ENCODE measurements around the gene UBP1.
"Not testable (repeated sequence)": the region's sequence is repeated elsewhere in the genome, so short reads cannot be mapped to it uniquely, and the experiment has no call there.

UBP1 gene

DNA sequence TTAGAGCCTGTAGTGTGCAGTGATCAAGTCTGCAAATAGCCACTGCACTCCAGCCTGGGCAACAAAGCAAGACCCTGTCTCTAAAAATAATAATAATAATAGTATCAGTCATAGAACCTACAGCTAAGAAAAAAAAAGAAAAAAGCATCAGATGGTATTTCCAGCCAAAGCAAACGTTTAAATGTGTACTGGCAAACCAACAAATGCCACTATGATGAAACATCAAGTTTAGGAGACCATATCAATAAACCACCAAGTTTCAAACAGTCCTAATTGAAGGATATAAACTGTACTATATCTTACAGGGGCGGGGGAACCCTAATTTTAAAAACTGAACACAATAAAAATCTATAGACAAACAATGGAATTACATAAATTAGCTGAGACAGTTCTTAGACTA, 6.4 kb downstream of the UBP1 start:
- DNase-seq = no peak

DNA sequence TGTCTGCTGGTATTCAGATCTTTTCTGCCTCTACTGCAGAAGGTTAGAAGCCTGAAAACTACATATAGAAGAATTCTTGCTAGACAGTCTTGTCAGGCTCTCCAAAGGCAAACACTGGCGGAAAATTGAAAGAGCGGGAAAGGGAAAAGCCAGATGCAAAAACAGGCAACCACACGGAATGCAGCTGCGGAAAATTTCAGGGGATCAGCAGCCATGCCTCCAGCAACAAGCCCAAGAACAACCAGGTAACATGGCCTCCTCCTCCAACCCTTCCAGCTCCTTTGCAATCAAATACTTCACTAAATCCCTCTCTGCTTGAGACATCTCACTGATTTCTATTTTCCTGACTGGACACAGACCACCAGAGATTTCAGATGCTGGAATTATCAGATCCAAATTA, 9.6 kb downstream of the UBP1 start:
- DNase-seq = no peak

DNA sequence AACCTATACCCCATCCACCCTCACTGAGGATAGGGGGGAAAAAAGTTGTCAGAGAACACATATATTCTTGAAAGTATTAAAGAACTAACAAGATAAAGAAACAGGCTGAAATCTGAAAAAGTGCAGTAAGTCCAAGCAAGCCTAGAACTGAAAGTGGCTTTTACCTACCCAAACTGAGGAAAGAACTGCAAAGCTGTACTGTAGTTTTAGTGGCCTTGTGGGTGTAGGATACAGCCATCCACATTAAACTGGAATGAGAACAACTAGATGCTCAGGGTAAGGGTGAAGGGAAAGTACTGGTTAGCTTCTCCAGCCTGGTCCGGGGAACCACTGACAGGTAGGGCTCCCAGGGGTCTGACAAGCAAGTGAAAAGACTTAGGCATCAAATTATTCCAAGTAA, 10.1 kb downstream of the UBP1 start:
- no peak for DNase-seq

GRCh38 chr3:33429306-33429705, 10.9 kb downstream of the UBP1 start:
- DNase-seq = not testable (repeated sequence)

DNA sequence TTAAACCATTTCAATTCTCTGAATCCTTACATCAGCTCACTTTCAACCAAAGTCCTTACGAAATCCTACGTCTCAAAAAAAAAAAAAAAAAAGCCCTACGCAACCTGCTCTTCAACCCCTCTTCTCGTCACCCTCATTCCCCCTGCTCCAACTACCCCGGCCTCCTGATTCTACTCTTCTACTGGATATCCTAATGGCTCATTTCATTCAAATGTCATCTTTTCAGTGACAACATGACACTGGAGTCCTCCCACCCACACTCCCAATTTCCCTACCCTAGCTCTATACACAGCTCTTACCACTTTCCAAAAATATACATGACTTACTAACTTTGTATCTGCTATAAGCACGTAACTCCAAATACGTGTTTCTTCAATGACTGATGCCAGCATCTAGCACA, 11.5 kb downstream of the UBP1 start:
- DNase-seq = no peak

DNA sequence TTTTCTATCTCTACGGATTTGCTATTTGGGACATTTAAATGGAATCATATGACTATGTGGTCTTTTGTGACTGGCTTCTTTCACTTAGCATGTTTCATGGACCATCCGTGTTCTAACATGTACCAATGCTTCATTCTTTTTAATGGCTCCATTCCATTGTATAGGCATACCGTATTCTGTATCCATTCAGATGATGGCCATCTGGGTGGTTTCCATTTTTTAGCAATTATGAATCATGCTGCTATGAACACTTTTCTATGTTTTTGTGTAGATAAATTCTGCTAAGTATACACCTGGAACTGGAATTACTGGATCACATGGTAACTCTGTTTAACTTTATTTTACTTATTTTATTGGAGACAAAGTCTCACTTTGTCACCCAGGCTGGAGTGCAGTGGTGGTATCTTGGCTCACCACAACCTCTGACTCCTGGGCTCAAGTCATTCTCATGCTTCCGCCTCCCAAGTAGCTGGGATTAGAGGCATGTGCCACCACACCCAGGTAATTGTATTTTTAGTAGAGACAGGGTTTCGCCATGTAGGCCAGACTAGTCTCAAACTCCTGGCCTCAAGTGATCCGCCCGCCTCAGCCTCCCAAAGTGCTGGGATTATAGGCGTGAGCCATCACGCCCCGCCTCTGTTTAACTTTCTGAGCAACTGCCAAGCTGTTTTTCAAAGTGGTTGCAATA, 13.4 kb downstream of the UBP1 start:
- DNase-seq = no peak

- no peak for DNase-seq
Measured at GRCh38 chr3:33426068-33426467, 14.1 kb downstream of the UBP1 start.

DNA sequence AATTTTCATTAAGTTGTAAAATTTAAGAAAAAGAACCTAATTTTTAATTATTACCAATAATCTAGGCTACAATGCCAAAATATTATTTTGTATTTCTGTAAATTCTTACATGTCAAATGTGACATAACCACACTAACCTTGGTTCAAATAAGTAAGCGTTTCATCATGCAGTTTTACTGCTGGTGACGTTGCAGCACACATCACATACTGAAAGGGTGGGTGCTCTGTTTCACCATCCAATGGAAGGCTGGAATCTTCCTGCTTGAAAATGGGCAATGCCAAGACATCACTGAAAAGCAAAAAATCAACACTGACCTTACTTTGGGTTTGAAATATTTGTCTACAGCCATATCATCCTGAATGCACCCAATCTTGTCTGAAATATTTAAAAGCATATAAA, 14.8 kb downstream of the UBP1 start:
- DNase-seq = no peak

DNA sequence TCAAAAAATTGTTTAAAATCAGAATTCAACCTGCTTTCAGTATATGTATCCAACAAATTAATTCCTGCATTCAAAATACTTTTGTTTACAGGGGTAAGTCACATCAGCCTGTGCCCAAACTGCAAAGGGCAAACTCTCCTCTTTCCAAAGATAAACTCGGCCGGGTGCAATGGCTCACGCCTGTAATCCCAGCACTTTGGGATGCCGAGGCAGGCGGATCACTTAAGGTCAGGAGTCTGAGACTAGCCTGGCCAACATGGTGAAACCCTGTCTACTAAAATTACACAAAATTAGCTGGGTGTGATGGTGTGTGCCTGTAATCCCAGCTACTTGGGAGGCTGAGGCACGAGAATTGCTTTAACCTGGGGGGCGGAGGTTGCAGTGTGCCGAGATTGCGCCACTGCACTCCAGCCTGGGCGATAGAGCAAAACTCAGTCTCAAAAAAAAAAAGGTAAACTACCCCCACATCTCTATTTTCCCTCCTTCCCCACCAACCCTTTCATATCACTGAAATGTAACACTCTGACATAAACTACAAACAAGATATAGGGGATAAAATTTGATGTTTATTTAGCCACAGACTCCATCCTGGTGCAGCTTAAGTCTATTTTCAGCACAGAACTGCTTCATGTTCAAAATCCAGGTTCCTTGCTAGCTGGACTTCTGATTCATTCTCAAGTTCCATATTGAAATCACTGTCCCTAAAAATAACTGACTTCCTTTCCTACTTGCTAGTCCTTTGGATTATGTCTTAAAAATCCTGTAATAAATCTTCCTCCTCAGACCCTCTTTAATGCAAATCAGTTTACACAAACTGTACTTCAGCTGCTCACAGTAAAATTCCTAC, 15.4 kb downstream of the UBP1 start:
- DNase-seq = no peak

GRCh38 chr3:33420966-33421365, 19.2 kb downstream of the UBP1 start:
- DNase-seq = no peak

- DNase-seq = no peak
Measured at GRCh38 chr3:33419948-33420347, 20.3 kb downstream of the UBP1 start.

DNA sequence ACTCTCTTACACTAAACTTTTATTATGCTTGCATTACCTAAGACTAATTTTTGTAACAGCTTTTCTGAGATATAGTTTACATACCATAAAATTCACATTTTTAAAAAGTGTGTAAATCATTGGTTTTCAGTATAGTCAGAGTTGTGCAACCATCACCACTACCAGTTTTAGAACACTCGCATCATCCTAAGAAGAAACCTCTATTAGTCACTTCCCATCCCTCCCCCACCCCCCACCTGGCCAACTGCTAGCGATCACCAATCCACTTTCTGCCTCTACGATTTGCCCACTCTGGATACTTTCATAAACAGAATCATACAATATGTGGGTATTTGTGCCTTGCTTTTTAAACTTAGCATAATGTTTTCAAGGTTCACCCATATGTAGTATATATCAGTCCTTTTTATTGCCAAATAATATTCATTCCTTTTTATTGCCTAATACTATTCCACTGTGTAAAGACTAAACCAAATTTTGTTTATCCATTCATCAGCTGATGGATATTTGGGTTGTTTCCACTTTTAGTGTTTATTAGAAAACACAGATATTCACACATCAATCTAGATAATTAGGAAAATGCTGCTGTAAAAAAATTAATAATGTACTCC, 23.0 kb downstream of the UBP1 start:
- DNase-seq = no peak

- DNase-seq = not testable (repeated sequence)
Measured at GRCh38 chr3:33410816-33411215, 29.4 kb downstream of the UBP1 start.

DNA sequence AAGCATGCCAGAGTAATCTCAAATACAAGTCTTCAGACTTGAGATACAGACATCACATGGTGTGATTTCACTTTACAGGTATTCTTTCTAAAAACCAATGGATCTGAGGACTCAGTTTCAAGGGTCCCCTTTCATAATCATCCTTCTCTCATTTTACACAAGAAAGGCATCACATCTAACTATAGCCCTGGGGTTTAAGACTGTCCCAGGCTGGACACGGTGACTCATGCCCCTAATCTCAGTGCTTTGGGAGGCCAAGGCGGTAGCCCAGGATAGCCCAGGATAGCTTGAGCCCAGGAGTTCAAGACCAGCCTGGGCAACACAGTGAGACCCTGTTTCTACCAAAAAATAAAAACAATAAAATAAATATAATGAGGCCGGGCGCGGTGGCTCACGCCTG, 36.4 kb downstream of the UBP1 start:
- no peak for DNase-seq

DNA sequence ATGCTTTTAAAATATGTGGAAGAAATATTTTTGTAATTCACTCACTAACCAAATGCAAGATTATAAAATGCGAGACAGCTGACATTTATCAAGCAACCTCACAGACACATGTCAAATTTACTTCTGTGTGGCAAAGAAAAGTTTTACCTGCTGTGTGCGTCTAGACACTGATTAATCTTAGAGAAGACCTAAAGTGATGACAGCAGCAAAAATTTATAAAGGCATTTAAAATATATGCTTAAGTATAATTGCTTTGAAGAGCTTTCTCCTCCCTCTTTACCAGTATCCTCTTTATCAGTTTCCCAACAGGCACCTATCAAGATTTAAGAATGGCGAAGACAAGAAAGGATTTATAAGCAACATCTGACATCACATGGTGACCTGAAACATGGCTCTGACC, 37.3 kb downstream of the UBP1 start:
- no peak for DNase-seq

DNA sequence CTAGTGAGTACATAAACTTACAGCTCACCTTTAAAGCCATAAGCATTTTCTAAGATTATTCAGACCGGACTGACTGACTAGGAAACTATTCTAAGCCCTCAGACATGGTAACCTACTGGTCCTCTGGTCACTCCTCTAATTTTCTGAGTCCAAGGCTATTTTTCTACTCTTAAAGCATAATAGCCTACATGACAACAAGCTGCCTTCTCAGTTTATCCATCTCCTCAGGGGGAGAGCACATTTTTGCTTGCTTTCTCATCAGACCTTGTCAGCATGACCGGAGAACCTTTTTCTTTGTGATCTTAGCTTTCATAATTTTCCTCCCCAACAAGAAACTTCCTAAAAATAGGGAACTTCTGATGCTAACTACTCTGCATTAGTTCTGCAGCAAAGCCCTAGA, 38.4 kb downstream of the UBP1 start:
- no peak for DNase-seq

DNA sequence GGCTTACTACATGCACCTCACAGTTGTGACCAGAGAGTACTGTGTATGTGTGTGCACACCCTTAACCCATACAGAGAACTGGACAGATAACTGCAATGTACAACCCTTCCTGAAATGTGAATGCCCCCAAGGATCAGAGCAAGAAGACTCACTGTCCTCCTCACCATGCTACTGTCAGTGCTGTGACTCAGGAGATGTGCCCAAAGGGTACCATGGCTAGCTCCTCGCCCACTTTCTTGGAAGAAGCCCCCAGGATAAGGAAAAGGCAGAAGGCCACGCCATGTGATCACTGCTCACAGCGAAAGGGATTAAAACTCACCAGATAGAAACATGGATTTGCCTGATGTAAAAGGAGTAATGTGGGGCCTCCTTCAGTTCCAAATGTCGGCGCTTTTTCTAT, 41.8 kb downstream of the UBP1 start:
- DNase-seq = no peak

DNA sequence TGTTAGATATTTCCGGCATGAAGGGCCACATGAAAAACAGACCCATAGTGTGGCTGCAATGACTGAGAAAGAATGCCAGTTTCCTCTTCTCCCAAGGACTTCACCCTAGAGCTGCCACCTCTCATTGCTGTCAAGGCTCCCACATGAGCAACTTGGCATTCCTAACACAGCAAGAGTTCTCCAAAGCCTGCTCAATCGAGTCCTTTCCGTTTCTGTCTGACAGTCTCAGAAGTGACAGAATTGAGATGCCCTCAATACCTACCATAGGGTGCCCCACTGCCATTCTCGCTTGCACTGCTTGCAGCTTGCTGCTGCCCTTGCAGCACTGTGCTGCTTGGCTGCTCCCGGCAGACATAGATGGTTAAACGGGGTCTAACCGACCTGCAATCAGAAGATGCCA, 44.3 kb downstream of the UBP1 start:
- no peak for DNase-seq

DNA sequence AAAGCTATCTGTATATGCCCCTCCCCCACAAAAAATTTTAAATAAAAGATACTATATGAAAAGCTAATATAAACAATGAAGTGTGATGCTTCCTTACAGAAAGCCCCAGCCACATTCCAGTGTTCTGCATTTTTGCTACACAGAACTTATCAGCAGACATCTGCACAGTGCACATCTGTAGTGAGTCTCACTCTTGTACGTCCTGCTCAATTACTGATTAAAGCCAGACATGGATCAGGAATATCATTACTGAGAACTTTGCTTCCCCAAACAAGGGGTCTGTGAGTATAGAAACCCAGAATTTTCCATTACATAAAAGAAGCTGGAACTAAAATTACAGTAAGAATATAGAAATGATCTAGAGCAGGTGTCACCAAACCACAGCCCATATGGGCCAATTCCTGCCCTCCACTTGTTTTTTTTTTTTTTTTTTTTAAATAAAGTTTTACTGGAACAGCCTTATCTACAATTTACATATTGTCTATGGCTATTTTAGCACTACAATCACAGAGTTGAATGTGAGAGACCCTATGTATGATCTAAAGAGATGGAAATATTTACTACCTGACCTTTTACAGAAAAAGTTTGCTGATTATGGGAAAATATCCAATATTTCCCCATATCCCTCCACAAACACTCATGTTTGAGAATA, 45.7 kb downstream of the UBP1 start:
- DNase-seq = no peak

DNA sequence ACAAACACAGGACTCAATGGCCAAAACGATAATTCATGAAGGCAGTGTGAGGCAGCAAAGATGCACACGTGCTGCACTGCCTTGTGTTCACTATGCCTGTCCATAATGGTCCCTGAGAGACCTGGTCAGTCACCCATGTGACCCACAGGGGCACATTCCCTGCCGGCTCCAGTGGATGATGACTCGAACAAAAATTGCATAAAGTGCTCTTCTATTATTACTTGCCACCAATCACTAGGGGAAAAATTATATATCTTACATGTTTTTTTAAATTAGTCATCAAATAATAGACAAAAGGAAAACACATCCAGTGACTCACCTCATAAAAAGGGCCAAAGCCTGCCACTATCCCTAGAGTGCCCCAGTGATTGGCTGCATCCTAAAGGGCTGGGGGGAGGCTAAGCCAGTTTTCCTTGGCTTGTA, 47.5 kb downstream of the UBP1 start:
- no peak for DNase-seq

DNA sequence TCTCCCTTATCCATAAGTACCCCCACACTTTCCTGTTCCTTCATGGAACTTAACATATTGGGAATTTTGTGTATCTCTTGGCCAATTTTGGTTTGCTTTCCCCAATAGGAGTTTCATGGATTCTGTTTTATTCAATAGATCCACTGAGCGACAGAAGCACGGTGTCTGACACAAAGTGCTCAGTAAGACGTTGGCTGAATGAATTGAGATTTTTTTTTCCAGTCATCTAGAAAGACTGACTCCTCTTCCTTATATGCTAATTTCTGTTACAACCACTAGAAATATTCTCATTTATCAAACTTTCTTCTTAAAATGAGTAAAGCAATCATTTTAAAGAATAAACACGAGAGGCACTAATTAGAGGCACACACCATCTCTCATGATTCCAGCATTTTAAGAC, 48.1 kb downstream of the UBP1 start:
- DNase-seq = no peak

- no peak for DNase-seq
Measured at GRCh38 chr3:33391255-33391995, 48.8 kb downstream of the UBP1 start.

DNA sequence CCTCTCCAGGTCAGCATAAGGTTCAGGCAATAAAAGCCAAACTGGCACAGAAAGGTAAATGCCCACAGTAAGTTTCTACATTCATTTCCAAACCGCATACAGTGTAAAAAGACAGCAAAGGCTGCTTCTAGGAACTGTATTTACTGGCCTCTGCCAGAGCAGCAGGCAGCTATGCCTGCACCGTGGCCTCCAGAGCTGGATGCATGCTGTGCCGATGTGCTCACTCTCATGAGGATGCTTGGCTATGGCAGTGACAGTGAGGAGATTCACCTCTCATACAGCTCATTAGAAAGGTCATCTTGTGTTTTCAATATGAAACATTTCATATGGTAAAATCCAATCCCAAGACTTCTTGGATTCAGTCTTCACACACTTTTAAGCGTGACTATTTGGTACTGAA, 50.3 kb downstream of the UBP1 start:
- DNase-seq = no peak

Measured in stimulated activated CD4-positive, alpha-beta T cell treated with anti-CD3 and anti-CD28 coated beads, Interleukin-4, amount 100 ng/mL, for 4 hours (primary cell).